Neural cell (in vitro differentiated cells): ENCODE measurements around the gene SOX5. TPM values are rescaled to one million over a fixed set of nuclear protein-coding genes. Genes with fewer than 3 reads are reported as not detected.

ENCODE experiments used
- H2AFZ ChIP-seq: fragments of 200-600, 300-800 bp; sonication (generic), shearing (Covaris generic); 2 replicates; pipeline ENCODE4 v1.6.0; 2014; ENCODE audit warnings: low read depth, mild to moderate bottlenecking, antibody characterized with exemption, low read length, moderate library complexity
- H3F3A ChIP-seq: fragments of 200-600 bp; shearing (Covaris generic); 2 replicates; pipeline ENCODE4 v1.6.1; 2016; ENCODE audit warnings: mild to moderate bottlenecking, moderate library complexity, mixed read lengths, antibody characterized with exemption, low read length; ENCODE audit not compliant: insufficient read depth, poor library complexity, severe bottlenecking
- H3K27ac ChIP-seq: fragments of 200-600, 300-800 bp; sonication (generic), shearing (Covaris generic); 2 replicates; pipeline ENCODE4 v1.5.1; 2014; ENCODE audit warnings: mild to moderate bottlenecking, low read length, moderate library complexity
- H3K27me3 ChIP-seq: fragments of 300-800, 200-600 bp; sonication (generic), shearing (Covaris generic); 2 replicates; pipeline ENCODE4 v1.6.0; 2014; ENCODE audit warnings: mild to moderate bottlenecking, low read depth, low read length, moderate library complexity; ENCODE audit not compliant: insufficient read depth
- H3K36me3 ChIP-seq: fragments of 300-800, 200-600 bp; sonication (generic), shearing (Covaris generic); 2 replicates; pipeline ENCODE4 v1.5.1; 2014; ENCODE audit warnings: mild to moderate bottlenecking, antibody characterized with exemption, low read length, moderate library complexity; ENCODE audit not compliant: insufficient read depth
- H3K4me2 ChIP-seq: fragments of 300-800, 200-600 bp; sonication (generic), shearing (Covaris generic); 2 replicates; pipeline ENCODE4 v1.6.0; 2014; ENCODE audit warnings: mild to moderate bottlenecking, low read length
- H3K4me3 ChIP-seq: fragments of 300-800, 200-600 bp; sonication (generic), shearing (Covaris generic); 2 replicates; pipeline ENCODE4 v1.5.1; 2014; ENCODE audit warnings: mild to moderate bottlenecking, low read length, moderate library complexity
- H3K79me2 ChIP-seq: fragments of 200-600 bp; shearing (Covaris generic); replicated peaks from 2 replicates; pipeline ENCODE4 v1.6.0; 2014; ENCODE audit warnings: mild to moderate bottlenecking, low read length, moderate library complexity; ENCODE audit not compliant: insufficient read depth
- H3K9ac ChIP-seq: fragments of 300-800, 200-600 bp; sonication (generic), shearing (Covaris generic); 2 replicates; pipeline ENCODE4 v1.6.1; 2016; ENCODE audit warnings: mild to moderate bottlenecking, low read length, mixed read lengths
- H3K9me2 ChIP-seq: fragments of 200-600 bp; shearing (Covaris generic); 2 replicates; pipeline ENCODE4 v1.6.1; 2016; ENCODE audit warnings: mild to moderate bottlenecking, low read length, mixed read lengths; ENCODE audit not compliant: insufficient read depth
- H3K9me3 ChIP-seq: fragments of 200-600, 300-800 bp; sonication (generic), shearing (Covaris generic); 2 replicates; pipeline ENCODE4 v1.6.1; 2016; ENCODE audit warnings: mild to moderate bottlenecking, mixed run types, low read length, moderate library complexity, mixed read lengths
- H4K20me1 ChIP-seq: fragments of 200-600 bp; shearing (Covaris generic); 2 replicates; pipeline ENCODE4 v1.6.1; 2016; ENCODE audit warnings: mild to moderate bottlenecking, mixed run types; ENCODE audit not compliant: insufficient read depth
- EP300 ChIP-seq: fragments of 450-650 bp; conservative IDR thresholded peaks from 2 replicates; pipeline ENCODE4 v1.6.1; 2014; ENCODE audit warnings: antibody characterized with exemption, mild to moderate bottlenecking, moderate library complexity; ENCODE audit not compliant: poor library complexity, severe bottlenecking
- EZH2 ChIP-seq: fragments of 200-600, 300-800 bp; shearing (Covaris generic), sonication (generic); IDR thresholded peaks from 2 replicates; pipeline ENCODE4 v1.6.1; 2014; ENCODE audit warnings: antibody characterized with exemption, low read length, borderline replicate concordance, mild to moderate bottlenecking; ENCODE audit not compliant: insufficient read depth, poor library complexity, severe bottlenecking
- MXI1 ChIP-seq: fragments of 450-650 bp; conservative IDR thresholded peaks from 2 replicates; pipeline ENCODE4 v1.6.1; 2014; ENCODE audit warnings: antibody characterized with exemption, mild to moderate bottlenecking; ENCODE audit not compliant: poor library complexity, severe bottlenecking
- POLR2AphosphoS5 ChIP-seq: IDR thresholded peaks from 2 replicates; pipeline ENCODE4 v1.6.1; 2012
- RAD21 ChIP-seq: fragments of 450-650 bp; conservative IDR thresholded peaks from 2 replicates; pipeline ENCODE4 v1.6.1; 2014; ENCODE audit warnings: antibody characterized with exemption, mild to moderate bottlenecking, moderate library complexity
- SMC3 ChIP-seq: fragments of 450-650 bp; conservative IDR thresholded peaks from 2 replicates; pipeline ENCODE4 v1.6.1; 2014; ENCODE audit warnings: antibody characterized with exemption, mild to moderate bottlenecking, moderate library complexity; ENCODE audit not compliant: poor library complexity
- TAF1 ChIP-seq: IDR thresholded peaks from 2 replicates; pipeline ENCODE4 v1.6.1; 2012; ENCODE audit warnings: low read depth
- polyA plus RNA-seq: library from polyadenylated mRNA; depleted of rRNA; stranded (reverse); fragments of >200 nt; gene quantifications from 2 replicates; pipeline ENCODE4 v1.2.3, GENCODE V29; 2014
- TF ChIP-seq, protein P1 (sequence below): fragments of 450-650 bp; IDR thresholded peaks from 2 replicates; pipeline ENCODE4 v1.5.1; 2014; ENCODE audit warnings: antibody characterized with exemption, mild to moderate bottlenecking, moderate library complexity; ENCODE audit not compliant: poor library complexity, severe bottlenecking
- TF ChIP-seq, protein P2 (sequence below): IDR thresholded peaks from 2 replicates; pipeline ENCODE4 v1.6.1; 2012; ENCODE audit warnings: borderline replicate concordance

The SOX5 gene
- polyA plus RNA-seq, 1 donor from 2014 or later: 1.8 TPM

DNA sequence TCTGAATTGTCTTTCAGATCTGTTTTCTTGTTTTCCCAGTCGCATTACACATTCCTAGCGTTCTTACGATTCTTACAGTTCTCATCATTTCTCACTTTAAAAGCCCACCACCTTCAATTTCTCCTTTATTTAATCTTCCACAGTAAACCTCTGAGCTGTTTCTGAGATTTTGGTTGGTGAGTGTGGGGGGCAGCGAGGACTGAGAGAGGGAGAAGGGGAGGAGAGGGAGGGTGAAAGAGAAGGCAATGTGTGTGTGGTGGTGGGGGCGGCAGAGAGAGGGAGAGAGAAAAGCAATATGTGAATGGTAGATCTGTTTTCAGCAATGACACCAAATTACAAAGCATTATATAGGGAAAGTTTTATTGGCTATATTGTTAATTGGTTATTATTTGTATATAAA lies 282.6 kb downstream of the SOX5 start:
- Histone ChIP-seq H2AFZ (no peak overlapping the region), H4K20me1 (no peaks in the 10 kb centered on the region), H3K79me2 (no peaks in the 10 kb centered on the region), H3K4me2 (no peak overlapping the region), H3K9ac (no peak overlapping the region), H3K27ac (no peak overlapping the region), H3K4me3 (no peak overlapping the region), H3K27me3 (no peaks in the 10 kb centered on the region), H3K9me3 (no peaks in the 10 kb centered on the region), H3F3A (no peaks in the 10 kb centered on the region), H3K36me3 (no peaks in the 10 kb centered on the region), H3K9me2 (no peaks in the 10 kb centered on the region)
- TF ChIP-seq TAF1 (no peak), EP300 (no peak), MXI1 (no peak), SMC3 (no peak), POLR2AphosphoS5 (no peak), EZH2 (no peak), RAD21 (no peak)
- TF ChIP-seq, protein P1, sequence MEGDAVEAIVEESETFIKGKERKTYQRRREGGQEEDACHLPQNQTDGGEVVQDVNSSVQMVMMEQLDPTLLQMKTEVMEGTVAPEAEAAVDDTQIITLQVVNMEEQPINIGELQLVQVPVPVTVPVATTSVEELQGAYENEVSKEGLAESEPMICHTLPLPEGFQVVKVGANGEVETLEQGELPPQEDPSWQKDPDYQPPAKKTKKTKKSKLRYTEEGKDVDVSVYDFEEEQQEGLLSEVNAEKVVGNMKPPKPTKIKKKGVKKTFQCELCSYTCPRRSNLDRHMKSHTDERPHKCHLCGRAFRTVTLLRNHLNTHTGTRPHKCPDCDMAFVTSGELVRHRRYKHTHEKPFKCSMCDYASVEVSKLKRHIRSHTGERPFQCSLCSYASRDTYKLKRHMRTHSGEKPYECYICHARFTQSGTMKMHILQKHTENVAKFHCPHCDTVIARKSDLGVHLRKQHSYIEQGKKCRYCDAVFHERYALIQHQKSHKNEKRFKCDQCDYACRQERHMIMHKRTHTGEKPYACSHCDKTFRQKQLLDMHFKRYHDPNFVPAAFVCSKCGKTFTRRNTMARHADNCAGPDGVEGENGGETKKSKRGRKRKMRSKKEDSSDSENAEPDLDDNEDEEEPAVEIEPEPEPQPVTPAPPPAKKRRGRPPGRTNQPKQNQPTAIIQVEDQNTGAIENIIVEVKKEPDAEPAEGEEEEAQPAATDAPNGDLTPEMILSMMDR: no peak
- TF ChIP-seq, protein P2, sequence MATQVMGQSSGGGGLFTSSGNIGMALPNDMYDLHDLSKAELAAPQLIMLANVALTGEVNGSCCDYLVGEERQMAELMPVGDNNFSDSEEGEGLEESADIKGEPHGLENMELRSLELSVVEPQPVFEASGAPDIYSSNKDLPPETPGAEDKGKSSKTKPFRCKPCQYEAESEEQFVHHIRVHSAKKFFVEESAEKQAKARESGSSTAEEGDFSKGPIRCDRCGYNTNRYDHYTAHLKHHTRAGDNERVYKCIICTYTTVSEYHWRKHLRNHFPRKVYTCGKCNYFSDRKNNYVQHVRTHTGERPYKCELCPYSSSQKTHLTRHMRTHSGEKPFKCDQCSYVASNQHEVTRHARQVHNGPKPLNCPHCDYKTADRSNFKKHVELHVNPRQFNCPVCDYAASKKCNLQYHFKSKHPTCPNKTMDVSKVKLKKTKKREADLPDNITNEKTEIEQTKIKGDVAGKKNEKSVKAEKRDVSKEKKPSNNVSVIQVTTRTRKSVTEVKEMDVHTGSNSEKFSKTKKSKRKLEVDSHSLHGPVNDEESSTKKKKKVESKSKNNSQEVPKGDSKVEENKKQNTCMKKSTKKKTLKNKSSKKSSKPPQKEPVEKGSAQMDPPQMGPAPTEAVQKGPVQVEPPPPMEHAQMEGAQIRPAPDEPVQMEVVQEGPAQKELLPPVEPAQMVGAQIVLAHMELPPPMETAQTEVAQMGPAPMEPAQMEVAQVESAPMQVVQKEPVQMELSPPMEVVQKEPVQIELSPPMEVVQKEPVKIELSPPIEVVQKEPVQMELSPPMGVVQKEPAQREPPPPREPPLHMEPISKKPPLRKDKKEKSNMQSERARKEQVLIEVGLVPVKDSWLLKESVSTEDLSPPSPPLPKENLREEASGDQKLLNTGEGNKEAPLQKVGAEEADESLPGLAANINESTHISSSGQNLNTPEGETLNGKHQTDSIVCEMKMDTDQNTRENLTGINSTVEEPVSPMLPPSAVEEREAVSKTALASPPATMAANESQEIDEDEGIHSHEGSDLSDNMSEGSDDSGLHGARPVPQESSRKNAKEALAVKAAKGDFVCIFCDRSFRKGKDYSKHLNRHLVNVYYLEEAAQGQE: no peak

DNA sequence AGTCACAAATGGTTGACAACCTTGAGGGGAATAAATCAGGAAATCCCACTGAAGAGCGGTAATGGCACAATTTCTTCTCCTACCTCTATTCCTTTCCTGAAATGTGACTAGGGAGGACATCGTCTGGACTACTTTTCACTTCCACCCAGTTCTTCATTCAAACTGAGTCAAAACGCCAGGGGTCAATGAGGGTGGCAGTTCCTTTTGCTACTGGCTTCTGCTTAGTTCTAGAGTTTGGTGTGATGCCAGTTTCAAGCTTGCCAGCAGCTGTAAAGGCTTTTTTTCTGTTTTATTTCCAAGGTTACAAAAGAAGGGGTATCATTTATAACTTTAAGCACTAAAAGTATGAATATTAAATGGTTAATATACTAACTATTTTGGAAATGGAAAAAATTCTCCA lies 286.5 kb downstream of the SOX5 start:
- no peak for TF ChIP-seq EP300
- TF ChIP-seq POLR2AphosphoS5: no peak
- TF ChIP-seq, protein P1: no peak
- TF ChIP-seq EZH2: no peak
- TF ChIP-seq MXI1: no peak
- no peak for TF ChIP-seq SMC3
- TF ChIP-seq RAD21: no peak
- TF ChIP-seq, protein P2: no peak
- no peak for TF ChIP-seq TAF1
- Histone ChIP-seq H3K9me3 (no peaks in the 10 kb centered on the region), H3K9me2 (no peaks in the 10 kb centered on the region), H3K79me2 (peaks cover 4% of the 10 kb centered on the region), H3K27ac (no peak overlapping the region), H2AFZ (no peak overlapping the region), H3K36me3 (no peaks in the 10 kb centered on the region), H3F3A (no peaks in the 10 kb centered on the region), H4K20me1 (no peaks in the 10 kb centered on the region), H3K9ac (no peak overlapping the region), H3K4me3 (no peak overlapping the region), H3K27me3 (no peaks in the 10 kb centered on the region), H3K4me2 (no peak overlapping the region)
